Rectal smooth muscle tissue (tissue), 1 donor: Measurements from ENCODE around the gene MPG.

Source experiments
- H3K27ac ChIP-seq: one replicate; pipeline ENCODE4 v1.7.0; 2013; ENCODE audit warnings: low read depth, low read length, inconsistent platforms
- H3K27me3 ChIP-seq: one replicate; pipeline ENCODE4 v1.7.0; 2013; ENCODE audit warnings: low read length; ENCODE audit not compliant: control insufficient read depth, insufficient read depth
- H3K36me3 ChIP-seq: one replicate; pipeline ENCODE4 v1.7.0; 2013; ENCODE audit warnings: low read length; ENCODE audit not compliant: control insufficient read depth, insufficient read depth
- H3K4me1 ChIP-seq: one replicate; pipeline ENCODE4 v1.7.0; 2013; ENCODE audit warnings: low read length; ENCODE audit not compliant: control insufficient read depth, insufficient read depth
- H3K4me3 ChIP-seq: one replicate; pipeline ENCODE4 v1.7.0; 2013; ENCODE audit warnings: low read length
- H3K9ac ChIP-seq: one replicate; pipeline ENCODE4 v1.7.0; 2013; ENCODE audit warnings: low read length

The MPG gene

DNA sequence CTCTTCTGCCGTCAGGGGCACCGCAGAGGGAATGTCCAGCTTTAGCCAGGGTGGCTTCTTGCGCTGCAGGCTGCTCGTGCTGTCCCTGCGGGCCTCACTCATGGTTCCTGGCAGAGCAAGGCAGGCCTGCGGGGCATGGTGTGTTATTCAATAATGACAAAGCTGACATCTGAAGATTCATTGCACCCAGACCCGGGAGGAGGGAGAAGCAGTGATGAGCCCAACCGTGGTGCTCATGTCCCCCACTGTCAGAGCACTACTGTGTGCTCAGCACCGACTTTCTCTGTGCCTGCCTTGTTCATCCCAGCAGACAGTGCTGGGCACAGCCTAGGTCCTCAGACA, 13.1 kb upstream of the MPG start:
- Histone ChIP-seq H3K4me1 (no peaks in the 10 kb centered on the region), H3K36me3 (peaks cover 15% of the 10 kb centered on the region), H3K27me3 (no peaks in the 10 kb centered on the region), H3K9ac (no peak overlapping the region), H3K27ac (no peak overlapping the region), H3K4me3 (no peak overlapping the region)

DNA sequence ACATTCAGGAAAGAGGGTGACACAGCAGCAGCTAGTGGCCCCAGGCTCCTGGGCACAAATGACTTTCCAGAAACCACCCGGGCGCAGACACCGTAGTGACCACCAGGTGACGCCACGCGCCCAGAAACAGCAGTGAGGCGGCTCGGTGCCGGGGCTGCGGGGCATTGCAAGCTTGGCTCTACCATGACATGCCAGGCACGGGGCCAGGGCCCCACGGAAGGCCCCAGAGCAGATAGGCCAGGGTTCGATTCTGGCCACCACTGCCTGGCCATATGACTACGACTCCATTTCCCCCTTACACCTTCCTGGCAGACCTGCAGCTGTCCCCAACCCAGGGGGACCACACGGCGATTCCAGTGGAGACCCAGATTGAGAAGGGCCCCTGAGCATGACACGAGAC, 12.3 kb upstream of the MPG start:
- Histone ChIP-seq H3K36me3 (peaks cover 10% of the 10 kb centered on the region), H3K4me1 (no peaks in the 10 kb centered on the region), H3K27ac (no peak overlapping the region), H3K27me3 (no peaks in the 10 kb centered on the region), H3K4me3 (no peak overlapping the region), H3K9ac (no peak overlapping the region)

DNA sequence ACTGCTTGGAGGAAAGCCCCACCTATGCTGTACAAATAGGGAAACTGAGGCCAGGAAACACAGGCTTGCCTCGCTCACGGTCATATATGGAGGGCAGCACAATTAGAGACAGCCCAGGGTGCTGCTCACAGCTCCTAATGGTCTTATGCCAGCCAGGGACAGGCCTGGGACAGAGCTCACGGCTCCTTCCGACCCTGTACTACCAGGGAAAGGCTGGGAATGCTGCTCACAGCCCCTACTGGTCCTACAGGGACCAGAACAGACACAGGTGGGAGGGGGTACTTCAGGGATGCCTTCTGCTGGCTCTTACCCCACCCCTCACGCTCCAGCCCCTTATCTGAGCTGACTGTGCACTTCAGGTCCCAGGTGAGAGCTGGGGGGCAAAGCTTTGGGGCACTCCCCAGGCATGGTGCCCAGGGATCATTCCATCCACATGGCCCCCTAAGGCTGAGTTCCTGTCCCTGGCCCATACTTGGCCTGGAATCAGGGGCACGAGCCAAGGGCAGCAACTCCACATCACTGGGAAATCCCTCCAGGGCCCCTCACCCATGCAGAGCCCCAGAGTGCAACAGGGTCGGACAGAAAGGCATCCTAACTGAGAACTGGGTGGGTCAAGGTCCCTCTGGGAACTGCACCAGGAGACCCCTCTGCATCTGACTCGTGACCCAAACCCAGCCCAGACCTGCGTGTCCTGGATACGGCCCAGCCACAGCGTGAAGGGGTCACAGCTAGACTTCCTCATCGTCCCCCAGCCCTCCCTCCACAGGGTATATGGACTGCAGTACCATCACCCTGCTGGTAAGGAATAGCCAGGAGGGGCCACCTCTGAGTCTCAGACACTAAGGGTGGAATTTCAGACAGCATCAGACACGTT, 11.5 kb upstream of the MPG start:
- Histone ChIP-seq H3K27ac (no peak overlapping the region), H3K9ac (no peak overlapping the region), H3K4me1 (peaks cover 6% of the 10 kb centered on the region), H3K4me3 (no peak overlapping the region), H3K36me3 (peaks cover 10% of the 10 kb centered on the region), H3K27me3 (no peaks in the 10 kb centered on the region)

DNA sequence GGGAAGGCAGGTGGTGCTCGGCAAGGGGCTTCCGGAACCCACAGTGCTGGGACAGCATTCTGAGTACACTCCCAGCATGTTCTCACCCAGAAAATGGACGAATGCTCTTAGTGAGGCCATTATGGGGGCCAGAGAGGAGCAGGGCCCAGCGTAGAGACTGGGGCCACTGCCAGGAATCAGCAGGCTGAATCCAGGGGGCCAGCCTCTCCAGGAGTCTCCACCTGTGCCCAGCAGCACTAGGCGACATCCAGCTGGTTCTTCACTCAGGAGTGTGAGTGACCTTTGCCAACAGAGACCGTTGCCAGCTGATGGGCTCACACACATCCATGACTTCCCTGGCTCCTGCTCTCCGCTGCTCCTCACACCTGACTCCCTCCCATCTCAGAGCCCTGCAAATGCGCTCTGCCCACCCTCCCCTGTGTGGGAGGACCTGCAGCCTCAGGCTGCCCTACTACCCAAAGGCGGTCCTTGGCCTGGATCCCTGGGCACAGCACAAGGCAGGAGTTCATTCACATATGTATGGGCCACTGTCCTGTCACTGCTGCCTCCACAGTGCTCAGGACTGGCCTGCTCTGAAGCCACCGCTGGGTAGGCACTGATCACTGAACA, 10.7 kb upstream of the MPG start:
- Histone ChIP-seq H3K9ac (no peak overlapping the region), H3K36me3 (peaks cover 10% of the 10 kb centered on the region), H3K27me3 (no peaks in the 10 kb centered on the region), H3K4me3 (no peak overlapping the region), H3K27ac (no peak overlapping the region), H3K4me1 (peaks cover 6% of the 10 kb centered on the region)

- peaks cover 10% of the 10 kb centered on the region for H3K4me1 ChIP-seq
- H3K27me3 ChIP-seq = no peaks in the 10 kb centered on the region
- H3K36me3 ChIP-seq = peaks cover 8% of the 10 kb centered on the region
- H3K4me3 ChIP-seq = no peak overlapping the region
- no peak overlapping the region for H3K9ac ChIP-seq
- no peak overlapping the region for H3K27ac ChIP-seq
Observed at GRCh38 chr16:67884-68789, 9.9 kb upstream of the MPG start.

DNA sequence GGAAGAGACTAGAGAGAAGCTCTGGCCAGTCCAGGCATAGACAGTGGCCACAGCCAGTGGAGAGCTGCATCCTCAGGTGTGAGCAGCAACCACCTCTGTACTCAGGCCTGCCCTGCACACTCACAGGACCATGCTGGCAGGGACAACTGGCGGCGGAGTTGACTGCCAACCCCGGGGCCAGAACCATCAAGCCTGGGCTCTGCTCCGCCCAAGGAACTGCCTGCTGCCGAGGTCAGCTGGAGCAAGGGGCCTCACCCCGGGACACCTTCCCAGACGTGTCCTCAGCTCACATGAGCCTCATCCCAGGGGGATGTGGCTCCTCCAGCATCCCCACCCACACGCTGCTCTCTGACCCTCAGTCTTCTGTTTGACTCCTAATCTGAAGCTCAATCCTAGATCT, 8.8 kb upstream of the MPG start:
- Histone ChIP-seq H3K4me3 (no peak overlapping the region), H3K4me1 (peaks cover 10% of the 10 kb centered on the region), H3K9ac (no peak overlapping the region), H3K36me3 (peaks cover 3% of the 10 kb centered on the region), H3K27ac (no peak overlapping the region), H3K27me3 (no peaks in the 10 kb centered on the region)

DNA sequence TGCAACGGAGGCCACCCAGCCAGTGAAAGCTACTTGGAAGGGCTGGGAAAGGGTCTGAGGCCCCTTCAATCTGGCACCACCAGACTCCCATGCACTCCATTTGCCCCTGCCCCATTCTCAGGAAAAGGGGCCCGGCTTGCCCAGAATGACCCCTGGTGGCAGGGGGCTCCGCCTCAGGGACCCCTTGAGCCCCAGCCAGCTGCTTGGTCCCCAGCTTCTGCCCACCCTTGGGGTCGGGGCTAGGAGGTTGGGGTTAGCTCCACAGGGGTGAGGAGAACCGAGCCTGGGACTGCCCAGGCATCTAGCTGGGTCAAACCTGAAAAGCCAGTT, 6.8 kb upstream of the MPG start:
- Histone ChIP-seq H3K4me3 (peak overlapping the region; percentile 72), H3K36me3 (no peaks in the 10 kb centered on the region), H3K27me3 (no peaks in the 10 kb centered on the region), H3K27ac (peak overlapping the region; percentile 78), H3K4me1 (peaks cover 10% of the 10 kb centered on the region), H3K9ac (no peak overlapping the region)

- Histone ChIP-seq H3K27ac (peak overlapping the region; percentile 78), H3K36me3 (no peaks in the 10 kb centered on the region), H3K9ac (peak overlapping the region; percentile 71), H3K4me3 (peak overlapping the region; percentile 72), H3K27me3 (no peaks in the 10 kb centered on the region), H3K4me1 (peaks cover 14% of the 10 kb centered on the region)
Observed at GRCh38 chr16:71540-72401, 6.3 kb upstream of the MPG start.

GRCh38 chr16:72561-73548, 5.2 kb upstream of the MPG start, which contains the start of gene RHBDF1:
Gene RHBDF1 (minus strand): TSS chr16:72631. CDS start chr16:65015, 7,616 bp downstream.
- Histone ChIP-seq H3K36me3 (no peaks in the 10 kb centered on the region), H3K27ac (peak within 1 kb of the TSS; percentile 78), H3K27me3 (no peaks in the 10 kb centered on the region), H3K4me3 (peak within 1 kb of the TSS; percentile 72), H3K4me1 (peaks cover 20% of the 10 kb centered on the region), H3K9ac (peak within 1 kb of the TSS; percentile 71)

- Histone ChIP-seq H3K27ac (no peak overlapping the region), H3K27me3 (no peaks in the 10 kb centered on the region), H3K4me3 (no peak overlapping the region), H3K36me3 (no peaks in the 10 kb centered on the region), H3K4me1 (peaks cover 20% of the 10 kb centered on the region), H3K9ac (no peak overlapping the region)
Observed at GRCh38 chr16:74051-74746, 3.8 kb upstream of the MPG start.
